ENCODE measurements around the gene RPS26.
"Not testable (repeated sequence)": the region's sequence is repeated elsewhere in the genome, so short reads cannot be mapped to it uniquely, and the experiment has no call there.

The RPS26 gene

GRCh38 chr12:56020423-56021184 lies 21.1 kb upstream of the RPS26 start, which contains the start of gene IKZF4:
TSS of gene IKZF4 (plus strand) at chr12:56021043. CDS start at chr12:56021494, 451 bp downstream.
- DNase-seq: no peak

- DNase-seq: no peak
Observed at GRCh38 chr12:56021889-56022497, 19.7 kb upstream of the RPS26 start.

- no peak for DNase-seq
Observed at GRCh38 chr12:56028511-56029165, 13.1 kb upstream of the RPS26 start.

- DNase-seq: no peak
Observed at GRCh38 chr12:56029166-56029519, 12.6 kb upstream of the RPS26 start.

- no peak for DNase-seq
Observed at GRCh38 chr12:56029666-56030293, 11.9 kb upstream of the RPS26 start.

- DNase-seq: no peak
Observed at GRCh38 chr12:56031987-56032386, 9.7 kb upstream of the RPS26 start.

GRCh38 chr12:56034586-56035332 lies 7.0 kb upstream of the RPS26 start:
- DNase-seq: no peak

GRCh38 chr12:56037161-56037560 lies 4.6 kb upstream of the RPS26 start:
- DNase-seq: no peak

- DNase-seq: no peak
Observed at GRCh38 chr12:56038022-56038655, 3.6 kb upstream of the RPS26 start.

GRCh38 chr12:56040151-56040550 lies 1.6 kb upstream of the RPS26 start:
- DNase-seq: no peak

- peak; percentile 71 for DNase-seq
Observed at GRCh38 chr12:56040963-56041551, 661 bp upstream of the RPS26 start.

GRCh38 chr12:56042430-56042813 lies 704 bp downstream of the RPS26 start:
- DNase-seq: peak; percentile 21

- DNase-seq: no peak
Observed at GRCh38 chr12:56042843-56043242, 1.1 kb downstream of the RPS26 start.

- no peak for DNase-seq
Observed at GRCh38 chr12:56046027-56046780, 4.5 kb downstream of the RPS26 start.

- no peak for DNase-seq
Observed at GRCh38 chr12:56053407-56053893, 11.7 kb downstream of the RPS26 start.

- DNase-seq: not testable (repeated sequence)
Observed at GRCh38 chr12:56059964-56060363, 18.2 kb downstream of the RPS26 start.

- no peak for DNase-seq
Observed at GRCh38 chr12:56061982-56062381, 20.3 kb downstream of the RPS26 start.

GRCh38 chr12:56062996-56063395 lies 21.3 kb downstream of the RPS26 start:
- DNase-seq: no peak

- no peak for DNase-seq
Observed at GRCh38 chr12:56071648-56072047, 29.9 kb downstream of the RPS26 start.

- DNase-seq: no peak
Observed at GRCh38 chr12:56074396-56074795, 32.7 kb downstream of the RPS26 start.

Measured in right kidney (tissue), 1 donor.